ENCODE measurements around the gene TANC2. TPM values are rescaled to one million over a fixed set of nuclear protein-coding genes. Genes with fewer than 3 reads are reported as not detected.

TANC2 gene
- total RNA-seq, 4 donors from 2014 or later, result 20.1 to 33.3 (median 24.2) TPM

- DNase-seq (ENCODE audit: low spot score in 2 of 2), result no peak
- intact Hi-C loops (cut with DNase I; ENCODE audit: low total_unique reads), result no loop called here
- no peak for TF ChIP-seq CTCF (IDR thresholded peaks at IDR 0.05)
- no peak for TF ChIP-seq POLR2A (IDR thresholded peaks at IDR 0.05)
- no peak overlapping the region for H3K4me3 ChIP-seq (ENCODE audit: low read depth, poor library complexity, severe bottlenecking)
- WGBS, 2 donors, result 97% methylated on average over 4 of the region's 4 CpGs
These were observed 49.8 kb downstream of the TANC2 start for GRCh38 chr17:63015824-63016223.

MicroRNA genes within 50 kb of the gene (microRNA counts, 767-probe panel; counts per million panel counts)
- 0 to 358 counts per million in 2 donors for microRNA hsa-miR-633

Small RNA genes lying within 50 kb of the gene (microRNA-seq; reads per million reads assigned to microRNA genes)
- gene MIR633 (ENCODE audit: borderline number of aligned reads in 1 of 2, borderline replicate concordance in 2 of 2), result 0 reads per million in 2 donors

Other genes with a start within 250 kb of the TANC2 start
- not detected for gene MARCHF10, start 157.9 kb upstream of the TANC2 start, total RNA-seq